Activated CD4-positive, alpha-beta T cell treated with anti-CD3 and anti-CD28 coated beads, Interleukin-2, amount 10 ng/mL, durations not matched to agents 7 days and 5 days (primary cell): Measurements from ENCODE around the gene EFNA4. TPM values are rescaled to one million over a fixed set of nuclear protein-coding genes. Genes with fewer than 3 reads are reported as not detected.

Source experiments
- CTCF ChIA-PET: fragments of 350-600 bp; sonication (Branson Sonifier 250); formaldehyde crosslinking; loops from one replicate; lab custom pipeline; 2021; ENCODE audit warnings: antibody characterized with exemption; lab: Charles Lee
- POLR2A ChIA-PET: fragments of 350-600 bp; sonication (Branson Sonifier 250); formaldehyde crosslinking; loops from one replicate; lab custom pipeline; 2021; ENCODE audit warnings: antibody characterized with exemption; lab: Charles Lee
- DNase-seq: peaks from one replicate; pipeline ENCODE4 v3.0.0-alpha.2; 2020
- H3K27ac Mint-ChIP-seq: one replicate; pipeline ENCODE4 v1.8.0; 2021; ENCODE audit warnings: mild to moderate bottlenecking, moderate library complexity, mixed read lengths
- H3K27me3 Mint-ChIP-seq: one replicate; pipeline ENCODE4 v1.8.0; 2021; ENCODE audit warnings: mixed read lengths
- H3K36me3 Mint-ChIP-seq: one replicate; pipeline ENCODE4 v1.8.0; 2021; ENCODE audit warnings: low read depth, mixed read lengths
- H3K4me1 Mint-ChIP-seq: one replicate; pipeline ENCODE4 v1.8.0; 2021; ENCODE audit warnings: mixed read lengths
- H3K4me3 Mint-ChIP-seq: one replicate; pipeline ENCODE4 v1.8.0; 2021; ENCODE audit warnings: mild to moderate bottlenecking, moderate library complexity, mixed read lengths
- H3K9me3 Mint-ChIP-seq: one replicate; pipeline ENCODE4 v1.8.0; 2021; ENCODE audit warnings: mixed read lengths
- total RNA-seq, 2 experiments: library from RNA; stranded (reverse); gene quantifications; one replicate each; pipeline ENCODE4 v1.2.3, GENCODE V29; 2021

Gene EFNA4
- total RNA-seq, 2 experiments from 2014 or later = 8.2 to 8.3 TPM

GRCh38 chr1:155092131-155092530, 28.6 kb downstream of the EFNA4 start:
- Mint-ChIP-seq H3K27me3 (peaks cover 19% of the 10 kb centered on the region), H3K9me3 (no peaks in the 10 kb centered on the region), H3K36me3 (no peaks in the 10 kb centered on the region), H3K4me3 (no peak overlapping the region), H3K4me1 (peaks cover 8% of the 10 kb centered on the region), H3K27ac (no peak overlapping the region)
- CTCF ChIA-PET = interaction anchor here (0.6 to 4.4 kb wide), 22 partner anchors 8 to 625 kb away, joined by 3 to 67 read pairs (median 5); partner anchors contain the start of genes DPM3, EFNA3, EFNA4 and KRTCAP2
- no peak for DNase-seq
- POLR2A ChIA-PET = no interaction called here

GRCh38 chr1:155092641-155093040, 29.1 kb downstream of the EFNA4 start:
- Mint-ChIP-seq H3K4me1 (peaks cover 8% of the 10 kb centered on the region), H3K27me3 (peaks cover 19% of the 10 kb centered on the region), H3K9me3 (no peaks in the 10 kb centered on the region), H3K36me3 (no peaks in the 10 kb centered on the region), H3K27ac (no peak overlapping the region), H3K4me3 (no peak overlapping the region)
- no peak for DNase-seq
- ChIA-PET CTCF (interaction anchor here (1.7 to 4.4 kb wide), 4 partner anchors 8 to 80 kb away, joined by 4 to 67 read pairs (median 16); partner anchors contain the start of gene KRTCAP2), POLR2A (no interaction called here)

- H3K4me1 Mint-ChIP-seq = peaks cover 8% of the 10 kb centered on the region
- no peak overlapping the region for H3K27ac Mint-ChIP-seq
- H3K4me3 Mint-ChIP-seq = no peak overlapping the region
- CTCF ChIA-PET = interaction anchor here (0.6 kb wide), 1 partner anchor 67 kb away, joined by 5 read pairs; no protein-coding TSS in a partner anchor
- H3K9me3 Mint-ChIP-seq = no peaks in the 10 kb centered on the region
- POLR2A ChIA-PET = no interaction called here
- no peaks in the 10 kb centered on the region for H3K36me3 Mint-ChIP-seq
- peaks cover 19% of the 10 kb centered on the region for H3K27me3 Mint-ChIP-seq
- no peak for DNase-seq
Observed at GRCh38 chr1:155093911-155094621, 30.5 kb downstream of the EFNA4 start.

- CTCF ChIA-PET = interaction anchor here (2.1 to 2.2 kb wide), 2 partner anchors 10 to 73 kb away, joined by 8 read pairs; no protein-coding TSS in a partner anchor
- no peak for DNase-seq
- H3K27me3 Mint-ChIP-seq = peaks cover 19% of the 10 kb centered on the region
- H3K36me3 Mint-ChIP-seq = no peaks in the 10 kb centered on the region
- H3K4me1 Mint-ChIP-seq = peaks cover 8% of the 10 kb centered on the region
- no peaks in the 10 kb centered on the region for H3K9me3 Mint-ChIP-seq
- POLR2A ChIA-PET = no interaction called here
- H3K4me3 Mint-ChIP-seq = no peak overlapping the region
- no peak overlapping the region for H3K27ac Mint-ChIP-seq
Observed at GRCh38 chr1:155094622-155094948, 31.0 kb downstream of the EFNA4 start.

- Mint-ChIP-seq H3K27ac (no peak overlapping the region), H3K4me1 (no peaks in the 10 kb centered on the region), H3K4me3 (no peak overlapping the region), H3K36me3 (no peaks in the 10 kb centered on the region), H3K9me3 (no peaks in the 10 kb centered on the region), H3K27me3 (peaks cover 19% of the 10 kb centered on the region)
- CTCF ChIA-PET = interaction anchor here (2.1 to 2.4 kb wide), 2 partner anchors 8 to 74 kb away, joined by 12 to 14 read pairs; partner anchors contain the start of gene KRTCAP2
- POLR2A ChIA-PET = interaction anchor here (0.6 kb wide), 1 partner anchor 58 kb away, joined by 3 read pairs; no protein-coding TSS in a partner anchor
- no peak for DNase-seq
Observed at GRCh38 chr1:155099331-155099730, 35.8 kb downstream of the EFNA4 start.

GRCh38 chr1:155103325-155103724, 39.8 kb downstream of the EFNA4 start:
- no peak overlapping the region for H3K27ac Mint-ChIP-seq
- no peak for DNase-seq
- ChIA-PET CTCF (interaction anchor here (0.6 to 1.5 kb wide), 3 partner anchors 12 to 117 kb away, joined by 3 to 4 read pairs (median 3); partner anchors contain the start of gene KRTCAP2), POLR2A (no interaction called here)
- peaks cover 3% of the 10 kb centered on the region for H3K27me3 Mint-ChIP-seq
- no peaks in the 10 kb centered on the region for H3K36me3 Mint-ChIP-seq
- no peak overlapping the region for H3K4me3 Mint-ChIP-seq
- no peaks in the 10 kb centered on the region for H3K9me3 Mint-ChIP-seq
- no peaks in the 10 kb centered on the region for H3K4me1 Mint-ChIP-seq

- Mint-ChIP-seq H3K27ac (no peak overlapping the region), H3K27me3 (peaks cover 3% of the 10 kb centered on the region), H3K36me3 (no peaks in the 10 kb centered on the region), H3K4me3 (no peak overlapping the region), H3K4me1 (no peaks in the 10 kb centered on the region), H3K9me3 (no peaks in the 10 kb centered on the region)
- ChIA-PET CTCF (interaction anchor here (1.2 kb wide), 1 partner anchor 20 kb away, joined by 3 read pairs; no protein-coding TSS in a partner anchor), POLR2A (no interaction called here)
- DNase-seq = no peak
Observed at GRCh38 chr1:155104605-155105534, 41.3 kb downstream of the EFNA4 start.

- Mint-ChIP-seq H3K36me3 (no peaks in the 10 kb centered on the region), H3K27ac (no peak overlapping the region), H3K4me1 (no peaks in the 10 kb centered on the region), H3K9me3 (no peaks in the 10 kb centered on the region), H3K4me3 (no peak overlapping the region), H3K27me3 (peaks cover 3% of the 10 kb centered on the region)
- ChIA-PET CTCF (interaction anchor here (1.2 to 2.1 kb wide), 2 partner anchors 21 to 67 kb away, joined by 3 to 6 read pairs; partner anchors contain the start of gene KRTCAP2), POLR2A (no interaction called here)
- no peak for DNase-seq
Observed at GRCh38 chr1:155105604-155106011, 42.1 kb downstream of the EFNA4 start.

GRCh38 chr1:155106862-155107261, 43.3 kb downstream of the EFNA4 start:
- Mint-ChIP-seq H3K4me3 (no peak overlapping the region), H3K36me3 (no peaks in the 10 kb centered on the region), H3K9me3 (no peaks in the 10 kb centered on the region), H3K27me3 (peaks cover 3% of the 10 kb centered on the region), H3K4me1 (no peaks in the 10 kb centered on the region), H3K27ac (no peak overlapping the region)
- ChIA-PET CTCF (interaction anchor here (0.7 to 2.3 kb wide), 5 partner anchors 9 to 66 kb away, joined by 3 to 8 read pairs (median 4); partner anchors contain the start of gene KRTCAP2), POLR2A (no interaction called here)
- DNase-seq = no peak

- no peaks in the 10 kb centered on the region for H3K4me1 Mint-ChIP-seq
- H3K27ac Mint-ChIP-seq = no peak overlapping the region
- no peaks in the 10 kb centered on the region for H3K36me3 Mint-ChIP-seq
- no peaks in the 10 kb centered on the region for H3K9me3 Mint-ChIP-seq
- ChIA-PET CTCF (interaction anchor here (0.9 to 2.3 kb wide), 5 partner anchors 16 to 65 kb away, joined by 3 to 8 read pairs (median 4); partner anchors contain the start of gene KRTCAP2), POLR2A (no interaction called here)
- H3K27me3 Mint-ChIP-seq = peaks cover 3% of the 10 kb centered on the region
- DNase-seq = no peak
- no peak overlapping the region for H3K4me3 Mint-ChIP-seq
Observed at GRCh38 chr1:155107309-155108264, 44.0 kb downstream of the EFNA4 start.

GRCh38 chr1:155108296-155108695, 44.8 kb downstream of the EFNA4 start:
- Mint-ChIP-seq H3K4me1 (no peaks in the 10 kb centered on the region), H3K27me3 (peaks cover 3% of the 10 kb centered on the region), H3K4me3 (no peak overlapping the region), H3K36me3 (no peaks in the 10 kb centered on the region), H3K9me3 (no peaks in the 10 kb centered on the region), H3K27ac (no peak overlapping the region)
- ChIA-PET POLR2A (no interaction called here), CTCF (interaction anchor here (0.9 to 2.3 kb wide), 3 partner anchors 17 to 61 kb away, joined by 3 to 8 read pairs (median 4); no protein-coding TSS in a partner anchor)
- no peak for DNase-seq
